Jurkat, Clone E6-1 (cell line): ENCODE measurements around the gene LYRM7.
A peak's percentile ranks its signal among the peaks of the same experiment; 100 is the strongest.

ENCODE experiments used
- DNase-seq: peaks from one replicate; pipeline ENCODE4 v3.0.0-alpha.2; 2011; ENCODE audit warnings: low read depth, low spot score
- H3K4me3 ChIP-seq: 2 replicates; pipeline ENCODE4 v1.5.1; 2011; ENCODE audit warnings: mild to moderate bottlenecking, low read length, control low read depth, moderate library complexity

The LYRM7 gene

GRCh38 chr5:131212471-131213021, 41.8 kb downstream of the LYRM7 start:
- DNase-seq = no peak

GRCh38 chr5:131214609-131215227, 44.0 kb downstream of the LYRM7 start:
- no peak overlapping the region for H3K4me3 ChIP-seq
- DNase-seq = no peak

More at GRCh38 chr5:131212471-131213021, 41.8 kb downstream of the LYRM7 start:
- no peak overlapping the region for H3K4me3 ChIP-seq

- no peak for DNase-seq
- no peak overlapping the region for H3K4me3 ChIP-seq
Measured at GRCh38 chr5:131217791-131218190, 47.0 kb downstream of the LYRM7 start.

- no peak for DNase-seq
Measured at GRCh38 chr5:131218392-131218791, 47.6 kb downstream of the LYRM7 start.

GRCh38 chr5:131220566-131220965, 49.8 kb downstream of the LYRM7 start:
- no peak for DNase-seq
- H3K4me3 ChIP-seq = no peak overlapping the region

More at GRCh38 chr5:131218392-131218791, 47.6 kb downstream of the LYRM7 start:
- H3K4me3 ChIP-seq = no peak overlapping the region

- no peak overlapping the region for H3K4me3 ChIP-seq
- no peak for DNase-seq
Measured at GRCh38 chr5:131221008-131221703, 50.4 kb downstream of the LYRM7 start.

- no peak overlapping the region for H3K4me3 ChIP-seq
- no peak for DNase-seq
Measured at GRCh38 chr5:131221888-131222287, 51.1 kb downstream of the LYRM7 start.

GRCh38 chr5:131222731-131223130, 52.0 kb downstream of the LYRM7 start:
- no peak for DNase-seq
- H3K4me3 ChIP-seq = no peak overlapping the region

- H3K4me3 ChIP-seq = no peak overlapping the region
- no peak for DNase-seq
Measured at GRCh38 chr5:131223751-131224386, 53.1 kb downstream of the LYRM7 start.

GRCh38 chr5:131224387-131225201, 53.9 kb downstream of the LYRM7 start:
- DNase-seq = peak; percentile 71
- no peak overlapping the region for H3K4me3 ChIP-seq

GRCh38 chr5:131225282-131225974, 54.7 kb downstream of the LYRM7 start:
- no peak for DNase-seq
- no peak overlapping the region for H3K4me3 ChIP-seq

- DNase-seq = no peak
- H3K4me3 ChIP-seq = no peak overlapping the region
Measured at GRCh38 chr5:131226899-131227298, 56.2 kb downstream of the LYRM7 start.

- H3K4me3 ChIP-seq = no peak overlapping the region
- DNase-seq = no peak
Measured at GRCh38 chr5:131228646-131229045, 57.9 kb downstream of the LYRM7 start.

- no peak overlapping the region for H3K4me3 ChIP-seq
- no peak for DNase-seq
Measured at GRCh38 chr5:131229623-131230022, 58.9 kb downstream of the LYRM7 start.

GRCh38 chr5:131230406-131230805, 59.7 kb downstream of the LYRM7 start:
- no peak for DNase-seq
- no peak overlapping the region for H3K4me3 ChIP-seq

GRCh38 chr5:131239686-131240085, 68.9 kb downstream of the LYRM7 start:
- H3K4me3 ChIP-seq = no peak overlapping the region
- no peak for DNase-seq

- DNase-seq = no peak
- no peak overlapping the region for H3K4me3 ChIP-seq
Measured at GRCh38 chr5:131242728-131243255, 72.0 kb downstream of the LYRM7 start.

- no peak overlapping the region for H3K4me3 ChIP-seq
- no peak for DNase-seq
Measured at GRCh38 chr5:131245312-131245711, 74.6 kb downstream of the LYRM7 start.

- H3K4me3 ChIP-seq = no peak overlapping the region
- no peak for DNase-seq
Measured at GRCh38 chr5:131245948-131246347, 75.2 kb downstream of the LYRM7 start.
